ENCODE results near the gene KBTBD7.

Gene KBTBD7

GRCh38 chr13:41229356-41229755 is 35.0 kb upstream of the KBTBD7 start:
- no peak overlapping the region for H3K27ac ChIP-seq
- TF ChIP-seq CTCF (conservative IDR thresholded peaks at IDR 0.05): no peak
- no peak for TF ChIP-seq ZFX (IDR thresholded peaks at IDR 0.05)

- TF ChIP-seq ZFX (IDR thresholded peaks at IDR 0.05) (no peak), CTCF (conservative IDR thresholded peaks at IDR 0.05) (no peak)
- no peak overlapping the region for H3K27ac ChIP-seq
These were observed 30.0 kb upstream of the KBTBD7 start for GRCh38 chr13:41224113-41225110.

- H3K27ac ChIP-seq: no peak overlapping the region
- TF ChIP-seq CTCF (conservative IDR thresholded peaks at IDR 0.05) (peak; percentile 77), ZFX (IDR thresholded peaks at IDR 0.05) (no peak)
These were observed 28.0 kb upstream of the KBTBD7 start for GRCh38 chr13:41222259-41222852.

GRCh38 chr13:41220401-41220800 is 26.0 kb upstream of the KBTBD7 start:
- TF ChIP-seq CTCF (conservative IDR thresholded peaks at IDR 0.05) (no peak), ZFX (IDR thresholded peaks at IDR 0.05) (no peak)
- H3K27ac ChIP-seq: no peak overlapping the region

- no peak for TF ChIP-seq ZFX (IDR thresholded peaks at IDR 0.05)
- TF ChIP-seq CTCF (conservative IDR thresholded peaks at IDR 0.05): no peak
- no peak overlapping the region for H3K27ac ChIP-seq
These were observed 21.8 kb upstream of the KBTBD7 start for GRCh38 chr13:41216160-41216559.

- TF ChIP-seq CTCF (conservative IDR thresholded peaks at IDR 0.05): no peak
- TF ChIP-seq ZFX (IDR thresholded peaks at IDR 0.05): no peak
- H3K27ac ChIP-seq: no peak overlapping the region
These were observed 19.6 kb upstream of the KBTBD7 start for GRCh38 chr13:41213919-41214318.

- TF ChIP-seq ZFX (IDR thresholded peaks at IDR 0.05) (no peak), CTCF (conservative IDR thresholded peaks at IDR 0.05) (no peak)
- no peak overlapping the region for H3K27ac ChIP-seq
These were observed 18.9 kb upstream of the KBTBD7 start for GRCh38 chr13:41213316-41213715.

All from C4-2B (cell line).